Endodermal cell (in vitro differentiated cells): ENCODE measurements around the gene MYH16. TPM values are rescaled to one million over a fixed set of nuclear protein-coding genes. Genes with fewer than 3 reads are reported as not detected.

Source experiments
- DNase-seq: peaks from one replicate; pipeline ENCODE4 v3.0.0-alpha.2; 2017
- H3K27ac ChIP-seq: 2 replicates; pipeline ENCODE4 v1.5.1; 2013; ENCODE audit warnings: mild to moderate bottlenecking, low read depth, low read length, moderate library complexity
- H3K27me3 ChIP-seq: 2 replicates; pipeline ENCODE4 v1.6.1; 2013; ENCODE audit warnings: mild to moderate bottlenecking, low read length, moderate library complexity; ENCODE audit not compliant: insufficient read depth, control insufficient read depth, poor library complexity, severe bottlenecking
- H3K36me3 ChIP-seq: 2 replicates; pipeline ENCODE4 v1.7.0; 2013; ENCODE audit warnings: mild to moderate bottlenecking, low read length, moderate library complexity; ENCODE audit not compliant: control insufficient read depth, insufficient read depth
- H3K4me1 ChIP-seq: one replicate; pipeline ENCODE4 v1.7.0; 2013; ENCODE audit warnings: low read length; ENCODE audit not compliant: control insufficient read depth, insufficient read depth
- H3K4me3 ChIP-seq: 2 replicates; pipeline ENCODE4 v1.5.1; 2013; ENCODE audit warnings: mild to moderate bottlenecking, low read length, moderate library complexity
- H3K9ac ChIP-seq: 2 replicates; pipeline ENCODE4 v1.6.1; 2013; ENCODE audit warnings: mild to moderate bottlenecking, low read length, moderate library complexity; ENCODE audit not compliant: poor library complexity, severe bottlenecking; ENCODE audit errors: extremely low read depth
- H3K9me3 ChIP-seq: 2 replicates; pipeline ENCODE4 v1.6.1; 2013; ENCODE audit warnings: mild to moderate bottlenecking, low read length, moderate library complexity; ENCODE audit not compliant: control insufficient read depth
- H3K27ac Mint-ChIP-seq: 2 replicates; pipeline ENCODE4 v1.8.0; 2020; ENCODE audit warnings: mixed read lengths
- H3K27me3 Mint-ChIP-seq: 2 replicates; pipeline ENCODE4 v1.8.0; 2021; ENCODE audit warnings: mild to moderate bottlenecking, mixed read lengths; ENCODE audit not compliant: insufficient read depth
- H3K36me3 Mint-ChIP-seq: 2 replicates; pipeline ENCODE4 v1.8.0; 2020; ENCODE audit warnings: low read depth, mixed read lengths
- H3K4me1 Mint-ChIP-seq: 2 replicates; pipeline ENCODE4 v1.8.0; 2020; ENCODE audit warnings: mixed read lengths
- H3K4me3 Mint-ChIP-seq: 2 replicates; pipeline ENCODE4 v1.8.0; 2020; ENCODE audit warnings: mild to moderate bottlenecking, moderate library complexity, mixed read lengths
- H3K9me3 Mint-ChIP-seq: 2 replicates; pipeline ENCODE4 v1.8.0; 2020; ENCODE audit warnings: mild to moderate bottlenecking, mixed read lengths
- CTCF ChIP-seq: fragments of 200-600 bp; sonication (generic); conservative IDR thresholded peaks from 2 replicates; pipeline ENCODE4 v1.5.0; 2021; ENCODE audit warnings: antibody characterized with exemption, mild to moderate bottlenecking
- WGBS, 2 experiments: methylation state at CpG; one replicate each; pipeline versions ENCODE4 v1.1.5 to v1.1.7; 2013; ENCODE audit warnings: missing lambda C conversion rate in 2 of 2, mixed read lengths in 1 of 2; ENCODE audit not compliant: insufficient coverage in 1 of 2, insufficient read length in 1 of 2; 5-methylcytosine and 5-hydroxymethylcytosine counted together
- total RNA-seq, 2 donors: library from RNA; stranded (reverse); fragmentation: NEBNext Ultra II Directional in 1 of 2; extraction: Animal tissue kit (Norgen Biotek cat#: 25700) in 1 of 2; gene quantifications; 2 replicates in 1 of 2; 3 replicates in 1 of 2; pipeline ENCODE4 v1.2.1, GENCODE V29; 2021

MYH16 gene
- total RNA-seq, 2 donors from 2014 or later, result not detected

- no peak for TF ChIP-seq CTCF
- H3K27ac Mint-ChIP-seq, result no peak overlapping the region
- H3K27ac ChIP-seq, result no peak overlapping the region
These were observed 21.0 kb downstream of the MYH16 start for GRCh38 chr7:99293650-99294049.

GRCh38 chr7:99296471-99296870 is 23.8 kb downstream of the MYH16 start:
- Mint-ChIP-seq H3K9me3 (no peaks in the 10 kb centered on the region), H3K27me3 (no peaks in the 10 kb centered on the region), H3K27ac (no peak overlapping the region), H3K4me1 (no peaks in the 10 kb centered on the region), H3K4me3 (no peak overlapping the region), H3K36me3 (no peaks in the 10 kb centered on the region)
- Histone ChIP-seq H3K9ac (no peak overlapping the region), H3K27ac (no peak overlapping the region), H3K4me3 (no peak overlapping the region), H3K27me3 (no peaks in the 10 kb centered on the region), H3K9me3 (no peaks in the 10 kb centered on the region), H3K36me3 (no peaks in the 10 kb centered on the region), H3K4me1 (no peaks in the 10 kb centered on the region)
- peak; percentile 63 for DNase-seq
- WGBS, 2 experiments, result 92 to 95% methylated on average over 4 to 5 of the region's 5 CpGs
- peak; percentile 46 for TF ChIP-seq CTCF

More at GRCh38 chr7:99293650-99294049, 21.0 kb downstream of the MYH16 start:
- no peaks in the 10 kb centered on the region for H3K4me1 ChIP-seq
- no peaks in the 10 kb centered on the region for H3K9me3 ChIP-seq
- H3K9ac ChIP-seq, result no peak overlapping the region
- Mint-ChIP-seq H3K4me3 (no peak overlapping the region), H3K27me3 (no peaks in the 10 kb centered on the region), H3K9me3 (no peaks in the 10 kb centered on the region), H3K36me3 (no peaks in the 10 kb centered on the region), H3K4me1 (no peaks in the 10 kb centered on the region)
- WGBS, 2 experiments, result 75 to 86% methylated on average over 2 to 4 of the region's 4 CpGs
- DNase-seq, result no peak
- no peak overlapping the region for H3K4me3 ChIP-seq
- H3K27me3 ChIP-seq, result no peaks in the 10 kb centered on the region
- no peaks in the 10 kb centered on the region for H3K36me3 ChIP-seq

GRCh38 chr7:99301496-99301895 is 28.9 kb downstream of the MYH16 start:
- no peaks in the 10 kb centered on the region for H3K27me3 ChIP-seq
- WGBS, 2 experiments, result 91 to 92% methylated on average over 19 of the region's 19 CpGs
- Mint-ChIP-seq H3K4me1 (no peaks in the 10 kb centered on the region), H3K4me3 (no peak overlapping the region), H3K27ac (no peak overlapping the region), H3K9me3 (no peaks in the 10 kb centered on the region), H3K36me3 (no peaks in the 10 kb centered on the region), H3K27me3 (peaks cover 3% of the 10 kb centered on the region)
- no peaks in the 10 kb centered on the region for H3K4me1 ChIP-seq
- H3K4me3 ChIP-seq, result no peak overlapping the region
- no peaks in the 10 kb centered on the region for H3K36me3 ChIP-seq
- no peak overlapping the region for H3K9ac ChIP-seq
- H3K9me3 ChIP-seq, result no peaks in the 10 kb centered on the region
- no peak overlapping the region for H3K27ac ChIP-seq
- no peak for TF ChIP-seq CTCF
- no peak for DNase-seq
